ENCODE results near the gene PLXNB2. TPM values are rescaled to one million over a fixed set of nuclear protein-coding genes. Genes with fewer than 3 reads are reported as not detected.

Gene PLXNB2
- total RNA-seq, 1 donor from 2014 or later = 95.2 TPM

DNA sequence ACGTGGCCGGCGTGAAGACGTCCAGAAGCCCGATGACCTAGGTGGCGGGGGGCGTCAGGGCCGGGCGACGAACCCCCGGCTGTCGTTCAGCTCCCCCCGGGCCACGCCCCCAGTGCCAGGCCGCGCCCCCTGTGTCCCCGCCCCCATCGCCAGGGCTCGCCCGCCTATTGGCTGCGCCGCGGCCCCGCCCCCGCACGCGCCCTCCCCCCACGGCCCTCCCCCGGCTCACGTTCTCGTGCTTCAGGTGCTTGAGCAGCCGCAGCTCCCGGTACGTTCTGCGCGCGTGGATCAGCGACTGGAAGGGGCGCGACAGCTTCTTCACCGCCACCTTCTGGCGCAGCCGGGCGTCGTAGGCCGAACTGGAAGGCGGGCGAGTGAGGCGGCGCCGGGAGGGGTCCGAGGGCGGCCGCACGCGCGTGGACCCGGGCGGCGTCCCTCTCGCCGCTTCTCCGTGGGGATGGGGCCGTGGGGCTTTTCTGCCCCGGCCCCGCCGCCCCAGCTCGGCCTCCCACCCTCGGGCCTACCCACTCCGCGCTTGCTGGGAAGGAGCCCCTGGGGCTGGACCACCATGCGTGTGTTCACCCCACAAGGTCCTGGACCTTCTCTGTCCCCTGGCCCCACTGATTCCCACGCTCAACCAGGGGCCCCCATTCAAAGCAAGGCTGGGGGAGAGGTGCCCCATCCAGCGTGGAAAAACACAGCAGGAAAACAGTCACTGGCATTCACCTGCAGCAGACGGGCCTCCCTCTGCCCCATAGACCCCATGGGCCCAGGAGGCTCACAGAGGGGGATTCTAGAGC is 39.7 kb downstream of the PLXNB2 start:
- peaks cover 2% of the 10 kb centered on the region for H3K4me1 Mint-ChIP-seq (ENCODE audit: low read depth, unreplicated experiment)
- H3K9me3 Mint-ChIP-seq (ENCODE audit: unreplicated experiment) = peaks cover 2% of the 10 kb centered on the region
- peak overlapping the region; percentile 22 for H3K27ac Mint-ChIP-seq (ENCODE audit: unreplicated experiment)
- DNase-seq = peak; percentile 71
- H3K27me3 Mint-ChIP-seq (ENCODE audit: unreplicated experiment) = peaks cover 6% of the 10 kb centered on the region
- no peaks in the 10 kb centered on the region for H3K36me3 Mint-ChIP-seq (ENCODE audit: unreplicated experiment)
- peak overlapping the region; percentile 75 for H3K4me3 Mint-ChIP-seq (ENCODE audit: unreplicated experiment)
- TF ChIP-seq, protein P1, sequence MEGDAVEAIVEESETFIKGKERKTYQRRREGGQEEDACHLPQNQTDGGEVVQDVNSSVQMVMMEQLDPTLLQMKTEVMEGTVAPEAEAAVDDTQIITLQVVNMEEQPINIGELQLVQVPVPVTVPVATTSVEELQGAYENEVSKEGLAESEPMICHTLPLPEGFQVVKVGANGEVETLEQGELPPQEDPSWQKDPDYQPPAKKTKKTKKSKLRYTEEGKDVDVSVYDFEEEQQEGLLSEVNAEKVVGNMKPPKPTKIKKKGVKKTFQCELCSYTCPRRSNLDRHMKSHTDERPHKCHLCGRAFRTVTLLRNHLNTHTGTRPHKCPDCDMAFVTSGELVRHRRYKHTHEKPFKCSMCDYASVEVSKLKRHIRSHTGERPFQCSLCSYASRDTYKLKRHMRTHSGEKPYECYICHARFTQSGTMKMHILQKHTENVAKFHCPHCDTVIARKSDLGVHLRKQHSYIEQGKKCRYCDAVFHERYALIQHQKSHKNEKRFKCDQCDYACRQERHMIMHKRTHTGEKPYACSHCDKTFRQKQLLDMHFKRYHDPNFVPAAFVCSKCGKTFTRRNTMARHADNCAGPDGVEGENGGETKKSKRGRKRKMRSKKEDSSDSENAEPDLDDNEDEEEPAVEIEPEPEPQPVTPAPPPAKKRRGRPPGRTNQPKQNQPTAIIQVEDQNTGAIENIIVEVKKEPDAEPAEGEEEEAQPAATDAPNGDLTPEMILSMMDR (IDR thresholded peaks at IDR 0.05; ENCODE audit: partially characterized antibody, unreplicated experiment) = peak; percentile 17

- Mint-ChIP-seq H3K9me3 (ENCODE audit: unreplicated experiment) (peaks cover 2% of the 10 kb centered on the region), H3K4me1 (ENCODE audit: low read depth, unreplicated experiment) (peaks cover 1% of the 10 kb centered on the region), H3K36me3 (ENCODE audit: unreplicated experiment) (no peaks in the 10 kb centered on the region), H3K27ac (ENCODE audit: unreplicated experiment) (no peak overlapping the region), H3K4me3 (ENCODE audit: unreplicated experiment) (no peak overlapping the region), H3K27me3 (ENCODE audit: unreplicated experiment) (peaks cover 10% of the 10 kb centered on the region)
- TF ChIP-seq, protein P1 (IDR thresholded peaks at IDR 0.05; ENCODE audit: partially characterized antibody, unreplicated experiment) = no peak
- DNase-seq = no peak
Measured at GRCh38 chr22:50266994-50267393, 40.5 kb downstream of the PLXNB2 start.

DNA sequence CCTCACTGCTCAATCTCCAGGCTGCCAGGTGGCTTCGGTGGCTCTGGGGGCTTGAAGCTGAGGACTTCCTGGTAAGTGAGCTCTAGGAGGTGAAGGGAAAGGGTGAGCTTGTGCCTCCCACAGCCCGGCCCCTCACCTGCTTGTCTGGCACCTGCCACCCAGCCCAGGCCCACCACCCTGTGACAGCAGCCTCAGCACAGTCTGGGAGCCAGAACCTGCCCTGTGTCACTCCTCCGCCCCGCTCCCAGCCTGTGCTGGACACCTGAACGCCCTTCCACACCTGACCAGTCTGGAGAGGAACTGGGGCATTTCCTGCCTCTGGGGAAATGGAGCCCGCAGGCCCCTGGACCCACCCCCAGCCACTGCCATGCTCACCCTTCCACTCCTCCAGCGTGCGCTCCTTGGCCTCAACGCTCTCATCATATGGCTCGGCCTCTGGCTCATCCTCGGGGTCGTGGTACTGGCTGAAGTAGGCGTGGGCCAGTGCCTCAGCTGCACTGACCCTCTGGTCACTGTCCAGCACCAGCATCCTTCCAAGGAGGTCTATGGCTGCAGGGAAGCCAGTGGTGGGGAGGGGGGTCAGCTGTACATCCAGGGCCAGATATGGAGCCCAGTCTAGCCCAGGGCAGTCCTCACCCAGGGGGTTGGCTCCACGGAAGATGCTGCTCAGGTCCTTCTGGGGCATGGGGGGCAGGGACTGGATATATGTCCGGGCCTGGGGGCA is 42.3 kb downstream of the PLXNB2 start:
- no peaks in the 10 kb centered on the region for H3K36me3 Mint-ChIP-seq (ENCODE audit: unreplicated experiment)
- H3K9me3 Mint-ChIP-seq (ENCODE audit: unreplicated experiment) = no peaks in the 10 kb centered on the region
- H3K4me1 Mint-ChIP-seq (ENCODE audit: low read depth, unreplicated experiment) = peaks cover 1% of the 10 kb centered on the region
- no peak overlapping the region for H3K27ac Mint-ChIP-seq (ENCODE audit: unreplicated experiment)
- H3K4me3 Mint-ChIP-seq (ENCODE audit: unreplicated experiment) = no peak overlapping the region
- H3K27me3 Mint-ChIP-seq (ENCODE audit: unreplicated experiment) = peaks cover 7% of the 10 kb centered on the region
- TF ChIP-seq, protein P1 (IDR thresholded peaks at IDR 0.05; ENCODE audit: partially characterized antibody, unreplicated experiment) = no peak
- no peak for DNase-seq

GRCh38 chr22:50264104-50264745 is 43.2 kb downstream of the PLXNB2 start:
- Mint-ChIP-seq H3K9me3 (ENCODE audit: unreplicated experiment) (no peaks in the 10 kb centered on the region), H3K36me3 (ENCODE audit: unreplicated experiment) (no peaks in the 10 kb centered on the region), H3K4me3 (ENCODE audit: unreplicated experiment) (no peak overlapping the region), H3K4me1 (ENCODE audit: low read depth, unreplicated experiment) (peaks cover 1% of the 10 kb centered on the region), H3K27me3 (ENCODE audit: unreplicated experiment) (peaks cover 7% of the 10 kb centered on the region), H3K27ac (ENCODE audit: unreplicated experiment) (no peak overlapping the region)
- no peak for DNase-seq
- TF ChIP-seq, protein P1 (IDR thresholded peaks at IDR 0.05; ENCODE audit: partially characterized antibody, unreplicated experiment) = no peak
